ENCODE data around the gene MLYCD.

The MLYCD gene
- total RNA-seq: 8.3 reads per million, percentile 28 among the genes with 10 or more reads in this experiment

DNA sequence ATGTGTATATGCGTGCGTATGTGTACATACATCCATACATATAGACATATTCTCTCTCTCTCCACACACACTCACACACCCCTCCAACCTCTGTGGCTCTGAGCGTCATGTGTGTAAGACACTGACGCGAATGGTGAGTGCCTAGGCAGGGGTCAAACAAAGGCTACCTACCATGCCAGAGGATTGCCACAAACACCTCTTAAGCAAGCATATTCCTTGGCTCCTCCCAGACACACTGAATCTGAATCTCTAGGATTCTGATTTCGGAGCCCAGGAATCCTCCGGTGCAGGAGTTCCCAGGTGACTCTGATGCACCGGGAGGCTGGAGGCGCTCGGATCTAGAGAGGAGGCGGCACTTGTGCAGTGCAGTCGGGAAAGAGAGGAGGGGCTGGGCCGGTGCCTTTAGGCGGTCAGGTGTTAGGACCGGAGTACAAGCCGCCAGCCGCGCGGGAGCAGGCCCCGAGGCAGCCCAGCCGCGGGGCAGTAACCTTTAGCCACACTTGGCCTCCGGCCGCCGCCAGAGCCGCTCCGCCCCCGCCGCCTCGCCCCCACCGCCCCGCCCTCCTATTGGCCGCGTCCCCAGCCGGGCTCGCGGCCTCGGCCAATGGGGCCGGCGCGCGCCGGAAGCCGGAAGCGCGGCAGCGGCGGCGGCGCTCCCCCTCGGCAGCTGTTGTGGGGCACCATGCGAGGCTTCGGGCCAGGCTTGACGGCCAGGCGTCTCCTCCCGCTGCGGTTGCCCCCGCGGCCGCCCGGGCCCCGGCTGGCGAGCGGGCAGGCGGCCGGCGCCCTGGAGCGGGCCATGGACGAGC, at the start of gene MLYCD:
Gene MLYCD, plus strand, starts transcription at position 653 of the 809 bp plus-strand sequence. Its CDS starts 30 bp downstream, at position 683.
- DNase-seq: peak; percentile 61

DNA sequence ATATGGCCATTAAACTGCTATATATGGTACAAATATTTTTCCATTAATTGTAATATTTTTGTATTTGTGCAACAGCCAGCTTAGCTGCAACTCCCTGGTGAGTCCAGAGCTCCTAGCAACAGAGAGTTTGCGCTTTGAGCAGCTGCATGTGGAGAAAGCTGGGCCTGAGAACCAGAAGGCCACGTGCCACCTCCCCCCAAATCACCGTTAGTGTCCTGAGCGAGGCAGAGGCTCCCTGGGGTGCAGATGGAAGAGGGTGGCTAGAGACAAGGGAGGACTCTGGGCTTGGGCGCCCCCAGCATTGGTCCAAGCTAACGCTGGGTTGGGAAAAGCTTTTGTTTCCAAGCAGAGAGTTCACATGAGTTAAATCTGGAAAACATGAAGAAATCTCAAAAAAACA, 49.5 kb upstream of the MLYCD start:
- DNase-seq: no peak

- DNase-seq: no peak
Observed at GRCh38 chr16:83850947-83851346, 48.0 kb upstream of the MLYCD start.

DNA sequence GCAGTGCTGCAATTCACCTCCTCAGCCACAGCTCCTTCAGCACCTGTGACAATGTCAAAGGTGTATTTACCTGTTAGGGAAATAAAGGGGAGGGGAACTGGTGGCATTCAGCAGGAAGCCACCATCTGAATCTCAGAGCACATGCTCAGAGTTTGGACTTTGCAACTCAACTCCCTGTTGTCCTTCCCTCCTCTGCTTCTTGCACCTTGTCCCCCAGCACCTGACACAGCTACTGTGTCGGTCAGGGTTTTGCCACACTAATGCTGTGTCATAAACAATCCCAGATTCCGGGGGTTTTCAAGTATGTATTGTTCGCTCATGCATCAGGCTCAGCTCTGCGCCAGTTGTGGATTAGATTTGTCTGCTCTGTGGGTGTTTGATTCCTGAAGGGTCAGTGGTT, 47.4 kb upstream of the MLYCD start:
- DNase-seq: no peak

- no peak for DNase-seq
Observed at GRCh38 chr16:83852774-83853173, 46.1 kb upstream of the MLYCD start.

- no peak for DNase-seq
Observed at GRCh38 chr16:83853834-83854233, 45.1 kb upstream of the MLYCD start.

DNA sequence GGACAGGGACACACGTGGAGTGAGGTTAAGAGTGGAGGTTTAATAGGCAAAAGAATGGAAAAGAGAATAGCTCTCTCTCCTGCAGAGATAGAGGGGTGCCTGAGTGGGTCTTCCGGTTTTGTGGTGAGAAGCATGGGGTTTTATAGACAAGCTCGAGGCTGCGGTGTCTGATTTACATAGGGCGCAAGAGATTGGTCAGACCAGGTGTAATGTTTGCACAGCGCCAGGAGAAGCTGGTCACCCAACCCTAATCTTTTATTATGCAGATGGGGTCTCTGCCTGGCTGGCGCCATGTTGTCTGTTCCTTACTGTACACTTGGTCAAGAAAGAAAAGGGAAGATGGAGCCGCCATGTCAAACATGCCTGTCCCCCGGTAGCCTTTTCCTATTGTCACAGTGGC, 44.5 kb upstream of the MLYCD start:
- no peak for DNase-seq

DNA sequence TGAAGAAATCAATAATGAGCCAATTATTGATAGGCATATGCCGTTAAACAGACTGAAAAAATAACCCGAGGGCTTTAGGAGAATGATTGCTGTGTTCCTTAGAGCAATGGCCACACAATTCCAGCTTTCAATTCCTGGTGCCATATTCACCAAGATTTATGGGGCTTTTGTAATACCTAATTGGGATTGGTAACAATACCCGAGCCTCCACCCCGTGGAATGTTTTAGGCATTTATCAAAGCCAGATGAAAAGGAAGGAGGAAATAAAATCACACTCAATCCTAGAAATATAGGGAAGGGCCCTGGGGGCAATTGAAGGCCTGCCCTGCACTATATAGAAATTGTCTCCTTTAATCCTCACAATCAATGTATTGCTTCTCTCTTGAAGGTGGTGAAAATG, 42.1 kb upstream of the MLYCD start:
- DNase-seq: no peak

DNA sequence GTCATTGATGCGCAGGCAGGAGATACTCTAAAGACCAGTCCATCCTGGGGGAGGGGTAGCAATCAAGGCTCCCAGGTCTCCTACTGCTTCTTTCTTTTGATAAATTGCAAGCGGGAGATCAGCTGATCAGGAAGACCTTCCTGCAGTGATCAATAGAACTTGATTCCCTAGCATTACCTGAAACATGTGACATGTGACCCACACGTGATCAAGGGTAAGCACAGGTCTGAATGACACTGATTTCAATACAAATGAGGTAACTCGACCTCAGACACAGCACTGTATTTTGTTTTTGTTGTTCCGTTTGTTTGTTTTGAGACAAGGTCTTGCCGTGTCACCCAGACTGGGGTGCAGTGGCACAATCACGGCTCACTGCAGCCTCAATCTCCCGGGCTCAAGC, 39.6 kb upstream of the MLYCD start:
- DNase-seq: no peak

DNA sequence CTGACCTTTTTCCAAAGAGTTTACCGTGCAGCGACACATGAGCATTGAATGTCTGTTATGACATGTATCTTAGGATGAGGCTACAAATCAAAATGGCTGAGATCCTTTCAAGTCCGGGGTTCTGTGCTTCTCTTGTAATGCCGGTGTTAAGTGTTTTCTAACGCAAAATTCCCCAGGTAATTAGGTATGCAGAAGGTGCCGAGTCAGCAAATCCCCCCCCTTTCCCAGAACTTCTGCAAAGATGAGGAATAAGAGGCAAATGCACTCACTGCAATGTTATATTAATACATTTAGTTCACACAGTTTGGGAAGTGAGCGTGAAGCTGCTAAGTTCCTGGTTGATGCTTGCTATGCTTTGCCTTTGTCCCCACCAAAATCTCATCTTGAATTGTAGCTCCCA, 36.3 kb upstream of the MLYCD start:
- no peak for DNase-seq

DNA sequence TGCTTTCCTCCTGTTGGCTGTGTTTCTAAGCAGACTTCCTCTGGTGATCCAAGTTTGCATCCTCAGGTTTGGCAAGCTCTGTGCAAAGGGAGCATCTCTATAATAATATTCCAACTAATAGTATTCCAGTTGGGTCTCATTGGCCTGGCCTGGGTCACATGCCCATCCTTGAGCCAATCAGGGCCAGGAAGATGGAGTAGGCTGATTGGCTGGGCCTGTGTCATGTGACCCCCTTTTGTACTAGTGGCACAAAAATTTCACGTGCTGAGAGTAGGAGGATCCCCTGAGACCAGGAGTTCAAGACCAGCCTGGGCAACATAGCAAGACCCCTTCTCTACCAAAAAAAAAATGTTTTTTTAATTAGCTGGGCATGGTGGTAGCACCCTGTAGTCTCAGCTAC, 35.2 kb upstream of the MLYCD start:
- no peak for DNase-seq

DNA sequence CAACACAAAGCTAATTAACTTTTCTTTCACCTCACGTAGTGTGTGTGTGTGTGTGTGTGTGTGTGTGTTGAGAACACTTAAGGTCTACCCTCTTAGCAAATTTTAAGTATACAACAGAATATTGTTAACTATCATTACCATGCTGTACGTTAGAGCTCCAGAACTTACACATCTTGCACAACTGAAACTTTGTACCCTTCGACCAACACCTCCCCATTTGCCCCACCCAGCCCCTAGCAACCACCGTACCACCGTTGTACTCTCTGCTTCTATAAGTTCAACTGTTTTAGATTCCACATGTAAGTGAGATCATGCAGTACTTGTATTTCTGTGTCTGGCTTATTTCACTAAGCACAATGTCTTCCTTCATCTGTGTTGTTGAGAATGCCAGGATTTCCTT, 28.1 kb upstream of the MLYCD start:
- DNase-seq: no peak

DNA sequence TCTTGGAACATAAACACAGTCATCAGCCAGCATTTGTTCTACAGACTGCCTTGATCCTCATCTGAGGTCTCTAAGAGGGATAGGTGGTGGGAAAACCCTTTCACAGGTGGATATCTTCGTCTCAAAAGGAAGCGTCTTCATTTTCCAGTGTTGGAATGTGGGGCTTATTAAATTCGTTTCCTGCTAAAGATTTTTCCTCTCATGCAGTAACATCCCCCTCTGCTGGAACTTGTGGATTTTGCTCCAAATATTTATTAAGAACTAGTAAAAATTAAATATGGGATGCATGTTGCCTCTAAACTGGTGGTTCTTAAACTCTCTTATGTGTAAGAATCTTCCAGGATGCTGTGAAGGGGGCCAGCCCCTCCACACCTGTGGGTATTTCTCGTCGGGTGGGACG, 20.1 kb upstream of the MLYCD start:
- DNase-seq: no peak

- DNase-seq: no peak
Observed at GRCh38 chr16:83882163-83882885, 16.6 kb upstream of the MLYCD start.

DNA sequence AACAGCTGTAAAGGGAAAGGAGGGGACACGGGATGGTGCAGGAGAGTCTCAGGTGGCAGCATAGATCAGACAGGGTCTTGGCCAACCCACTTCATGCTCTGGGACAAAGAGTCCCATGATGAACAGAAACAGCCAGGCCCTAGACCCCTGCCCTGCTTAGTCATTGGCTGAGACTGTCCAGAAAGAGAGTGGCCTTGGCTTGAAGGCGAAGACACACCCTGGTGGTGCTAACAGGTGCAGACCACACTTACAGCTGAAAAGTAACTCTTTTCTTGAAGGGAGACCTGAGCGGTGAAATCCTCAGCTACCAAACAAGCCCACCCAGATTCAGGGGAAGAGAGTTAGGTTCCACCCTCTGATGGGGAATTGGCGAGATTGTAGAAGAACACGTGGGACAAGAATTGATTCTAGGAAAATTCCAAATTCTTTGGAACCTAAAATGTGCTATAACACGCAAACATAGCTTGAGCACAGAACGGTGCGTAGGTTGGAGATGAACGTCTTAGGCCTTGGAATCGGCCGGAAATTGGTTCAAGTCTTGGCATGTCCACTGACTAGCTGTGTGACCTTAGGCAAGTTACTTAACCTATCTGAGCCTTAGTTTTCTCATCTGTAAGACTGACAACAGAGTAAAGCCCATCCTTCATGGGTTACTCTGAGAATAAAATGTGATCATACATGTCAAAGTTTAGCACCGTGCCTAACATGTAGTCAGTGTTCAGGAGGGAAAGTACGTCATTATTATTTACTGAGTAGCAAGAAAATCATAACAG, 12.5 kb upstream of the MLYCD start:
- no peak for DNase-seq

DNA sequence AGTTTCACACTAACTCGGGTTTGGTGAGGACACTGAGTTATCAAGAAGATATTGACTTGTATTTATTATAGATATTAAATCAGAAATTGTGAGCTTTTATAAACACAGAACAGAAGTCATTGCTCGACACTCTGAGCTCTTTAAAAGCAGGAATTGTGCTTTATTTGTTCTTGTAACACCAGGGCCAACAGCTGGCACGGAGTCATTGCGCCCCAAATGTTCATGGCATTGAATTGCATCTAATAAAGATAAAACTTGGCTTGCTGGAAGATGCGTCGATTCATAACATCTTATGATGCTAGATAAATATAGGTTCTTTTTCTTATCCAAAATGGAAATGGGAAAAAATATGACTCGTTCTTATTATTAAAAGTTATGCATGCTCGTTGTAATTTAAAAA, 11.8 kb upstream of the MLYCD start:
- no peak for DNase-seq

DNA sequence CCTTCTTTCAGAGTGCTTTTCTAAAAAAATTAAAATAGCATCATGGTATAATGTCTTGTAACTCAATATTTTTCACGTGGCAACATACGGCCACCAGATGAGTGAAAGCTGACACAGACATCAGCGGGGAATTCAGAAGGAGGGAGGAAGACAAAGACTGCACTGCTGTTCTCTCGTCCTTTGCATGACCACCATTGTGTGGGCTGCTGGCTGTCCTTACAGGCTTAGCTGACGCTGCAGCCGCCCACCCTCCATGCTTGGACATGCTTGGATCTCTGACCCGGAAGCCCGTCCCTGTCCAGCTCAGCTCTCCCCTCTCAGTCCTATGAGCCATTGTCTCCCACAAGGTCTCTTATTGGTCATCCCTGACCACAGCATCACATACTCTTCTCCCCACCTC, 11.4 kb upstream of the MLYCD start:
- no peak for DNase-seq

- DNase-seq: no peak
Observed at GRCh38 chr16:83888672-83889044, 10.3 kb upstream of the MLYCD start.

DNA sequence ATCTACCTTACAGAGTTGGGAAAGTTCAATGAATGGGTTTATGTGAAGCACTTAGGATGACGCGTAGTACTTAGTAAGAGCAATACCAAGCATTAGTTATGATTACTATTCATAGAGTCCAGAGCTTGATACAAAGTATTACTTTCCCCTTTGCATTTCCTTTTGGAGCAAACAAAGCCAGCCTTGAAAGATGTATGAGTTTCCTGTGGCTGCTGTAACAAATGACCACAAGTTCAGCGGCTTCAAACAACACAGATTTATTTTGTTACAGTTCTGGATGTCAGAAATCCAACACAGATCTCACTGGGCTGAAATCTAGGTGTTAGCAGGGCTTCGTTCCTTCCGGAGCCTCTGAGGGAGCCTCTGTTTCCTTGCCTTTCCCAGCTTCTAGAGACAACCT, 8.6 kb upstream of the MLYCD start:
- no peak for DNase-seq

- no peak for DNase-seq
Observed at GRCh38 chr16:83891742-83892141, 7.2 kb upstream of the MLYCD start.

GRCh38 chr16:83895243-83895642, 3.7 kb upstream of the MLYCD start:
- no peak for DNase-seq

- DNase-seq: no peak
Observed at GRCh38 chr16:83895942-83896341, 3.0 kb upstream of the MLYCD start.

DNA sequence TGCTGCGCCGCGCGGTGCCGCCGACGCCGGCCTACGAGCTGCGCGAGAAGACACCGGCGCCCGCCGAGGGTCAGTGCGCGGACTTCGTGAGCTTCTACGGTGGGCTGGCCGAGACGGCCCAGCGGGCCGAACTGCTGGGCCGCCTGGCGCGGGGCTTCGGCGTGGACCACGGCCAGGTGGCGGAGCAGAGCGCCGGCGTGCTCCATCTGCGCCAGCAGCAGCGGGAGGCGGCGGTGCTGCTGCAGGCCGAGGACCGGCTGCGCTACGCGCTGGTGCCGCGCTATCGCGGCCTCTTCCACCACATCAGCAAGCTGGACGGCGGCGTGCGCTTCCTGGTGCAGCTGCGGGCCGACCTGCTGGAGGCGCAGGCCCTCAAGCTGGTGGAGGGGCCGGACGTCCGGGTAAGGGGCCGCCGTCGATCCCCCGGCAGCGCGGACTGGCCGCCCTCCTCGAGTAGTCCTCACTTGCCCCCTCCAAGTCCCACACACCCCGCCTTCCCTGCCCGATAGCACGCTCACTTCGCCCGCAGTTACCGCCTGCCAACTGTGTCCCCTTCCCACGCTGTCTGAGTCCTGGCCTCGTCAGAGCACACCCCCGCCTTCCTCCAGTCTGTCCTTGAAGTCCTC, 470 bp downstream of the MLYCD start:
- DNase-seq: peak; percentile 18

Data from effector CD4-positive, alpha-beta T cell (primary cell).